ENCODE results near the gene CHRNA10.

DNA sequence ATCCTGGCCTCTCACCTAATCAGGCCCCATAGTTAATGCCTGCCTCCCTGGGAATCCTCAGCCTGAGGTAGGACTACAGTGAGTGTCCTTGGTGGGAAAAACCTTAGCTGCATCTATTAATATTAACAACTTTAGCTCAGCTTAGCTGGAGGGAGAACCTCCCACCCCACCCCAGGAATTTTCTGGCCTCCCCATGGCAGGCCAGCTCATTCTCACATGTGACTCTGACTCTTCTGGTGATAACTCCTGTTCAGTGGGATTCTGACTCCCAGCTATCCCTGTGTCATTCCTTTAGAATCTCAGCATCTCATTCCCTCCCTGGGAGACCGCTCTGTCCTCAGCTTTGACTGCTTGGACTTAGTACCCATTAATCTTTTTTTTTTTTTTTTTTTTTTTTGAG is 43.9 kb downstream of the CHRNA10 start:
- TF ChIP-seq, protein P1, sequence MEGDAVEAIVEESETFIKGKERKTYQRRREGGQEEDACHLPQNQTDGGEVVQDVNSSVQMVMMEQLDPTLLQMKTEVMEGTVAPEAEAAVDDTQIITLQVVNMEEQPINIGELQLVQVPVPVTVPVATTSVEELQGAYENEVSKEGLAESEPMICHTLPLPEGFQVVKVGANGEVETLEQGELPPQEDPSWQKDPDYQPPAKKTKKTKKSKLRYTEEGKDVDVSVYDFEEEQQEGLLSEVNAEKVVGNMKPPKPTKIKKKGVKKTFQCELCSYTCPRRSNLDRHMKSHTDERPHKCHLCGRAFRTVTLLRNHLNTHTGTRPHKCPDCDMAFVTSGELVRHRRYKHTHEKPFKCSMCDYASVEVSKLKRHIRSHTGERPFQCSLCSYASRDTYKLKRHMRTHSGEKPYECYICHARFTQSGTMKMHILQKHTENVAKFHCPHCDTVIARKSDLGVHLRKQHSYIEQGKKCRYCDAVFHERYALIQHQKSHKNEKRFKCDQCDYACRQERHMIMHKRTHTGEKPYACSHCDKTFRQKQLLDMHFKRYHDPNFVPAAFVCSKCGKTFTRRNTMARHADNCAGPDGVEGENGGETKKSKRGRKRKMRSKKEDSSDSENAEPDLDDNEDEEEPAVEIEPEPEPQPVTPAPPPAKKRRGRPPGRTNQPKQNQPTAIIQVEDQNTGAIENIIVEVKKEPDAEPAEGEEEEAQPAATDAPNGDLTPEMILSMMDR (IDR thresholded peaks at IDR 0.05; ENCODE audit: borderline replicate concordance, extremely low read depth, low read length, poor library complexity, severe bottlenecking) = no peak
- no peak for TF ChIP-seq EZH2 (IDR thresholded peaks at IDR 0.05; ENCODE audit: borderline replicate concordance, low read depth, low read length, severe bottlenecking)

Data from DND-41 (cell line).